K562 (cell line): ENCODE results near the gene AACS. TPM values are rescaled to one million over a fixed set of nuclear protein-coding genes. Genes with fewer than 3 reads are reported as not detected.

Experiments
- CAMTA2 ChIP-seq: fragments of 250-450 bp; sonication (Bioruptor Pico); conservative IDR thresholded peaks from 2 replicates; pipeline ENCODE4 v1.5.1; 2022
- CBX8 ChIP-seq: fragments of 200-600 bp; sonication (generic); IDR thresholded peaks from 2 replicates; pipeline ENCODE4 v1.6.1; 2012; ENCODE audit warnings: borderline replicate concordance, mixed run types, low read depth, mild to moderate bottlenecking, moderate library complexity, mixed read lengths, low read length, control low read depth, inconsistent platforms; ENCODE audit not compliant: poor library complexity, severe bottlenecking; ENCODE audit errors: extremely low read depth
- CREM ChIP-seq: IDR thresholded peaks from 2 replicates; pipeline ENCODE4 v1.6.1; 2014; ENCODE audit warnings: antibody characterized with exemption, low read depth
- EP300 ChIP-seq: IDR thresholded peaks from 2 replicates; pipeline ENCODE4 v1.6.1; 2012; ENCODE audit warnings: low read length, improper control_type of control experiment
- ETV6 ChIP-seq, 3 experiments: fragments of 150-350 bp in 1 of 3; sonication (generic) in 1 of 3; formaldehyde crosslinking in 1 of 3; IDR thresholded peaks; 2 replicates each; pipeline versions ENCODE4 v1.6.1 to v1.8.0; 2014 to 2022; ENCODE audit warnings: borderline replicate concordance in 2 of 3, low read depth in 2 of 3, antibody characterized with exemption in 1 of 3, low read length in 1 of 3, mild to moderate bottlenecking in 1 of 3, missing genetic modification reagents in 1 of 3
- GTF2F1 ChIP-seq: IDR thresholded peaks from 2 replicates; pipeline ENCODE4 v1.6.1; 2011; ENCODE audit warnings: low read depth, low read length, improper control_type of control experiment
- MTA1 ChIP-seq: fragments of 450-650 bp; IDR thresholded peaks from 2 replicates; pipeline ENCODE4 v1.6.1; 2017; ENCODE audit warnings: borderline replicate concordance
- RBM14 ChIP-seq: fragments of 200-400 bp; formaldehyde crosslinking; IDR thresholded peaks from 2 replicates; pipeline ENCODE4 v1.6.1; 2018; ENCODE audit warnings: low read depth, mild to moderate bottlenecking, low read length, moderate library complexity, borderline replicate concordance; ENCODE audit not compliant: insufficient read depth
- SP1 ChIP-seq: sonication (generic); formaldehyde crosslinking; IDR thresholded peaks from 2 replicates; pipeline ENCODE4 v1.8.1; 2022; ENCODE audit warnings: mild to moderate bottlenecking, missing genetic modification reagents
- SREBF1 ChIP-seq: fragments of 150-350 bp; IDR thresholded peaks from 2 replicates; pipeline ENCODE4 v1.6.1; 2014; ENCODE audit warnings: antibody characterized with exemption, low read depth, low read length, borderline replicate concordance
- TBL1XR1 ChIP-seq, 2 experiments: IDR thresholded peaks; 2 replicates each; pipeline ENCODE4 v1.6.1; 2012; ENCODE audit warnings: improper control_type of control experiment in 2 of 2, low read length in 2 of 2, mild to moderate bottlenecking in 1 of 2
- ZFX ChIP-seq: sonication (generic); formaldehyde crosslinking; IDR thresholded peaks from 2 replicates; pipeline ENCODE4 v1.8.0; 2022; ENCODE audit warnings: mild to moderate bottlenecking, missing genetic modification reagents, moderate library complexity
- ZNF212 ChIP-seq: fragments of 450-650 bp; formaldehyde crosslinking; IDR thresholded peaks from 2 replicates; pipeline ENCODE4 v1.4.0; 2020; ENCODE audit warnings: mild to moderate bottlenecking
- ZNF316 ChIP-seq: fragments of 450-650 bp; IDR thresholded peaks from 2 replicates; pipeline ENCODE4 v1.6.1; 2016
- ZNF561 ChIP-seq: fragments of 450-650 bp; formaldehyde crosslinking; conservative IDR thresholded peaks from 2 replicates; pipeline ENCODE4 v1.4.0; 2020; ENCODE audit warnings: mild to moderate bottlenecking, moderate library complexity
- polyA plus RNA-seq, 8 experiments: library from polyadenylated mRNA; depleted of rRNA in 4 of 8; stranded (reverse) in 5 of 8; unstranded in 3 of 8; fragments of >200 nt; fragmentation: Nextera tagmentation in 2 of 8; fragmentation: Illumina TruSeq in 1 of 8; extraction: Ambion mirVana in 2 of 8; extraction: Trizol in 1 of 8; gene quantifications; 2 replicates each; pipeline versions ENCODE4 v1.2.1 to v1.2.3, GENCODE V29; 2011 to 2014; ENCODE audit warnings: inconsistent platforms in 1 of 8, missing spikeins in 1 of 8
- total RNA-seq, 7 experiments: library from RNA; depleted of rRNA in 6 of 7; stranded (reverse); fragments of >200 nt in 6 of 7; fragmentation: Illumina TruSeq in 2 of 7; extraction: Trizol in 2 of 7; gene quantifications; 2 replicates each; pipeline versions ENCODE4 v1.2.1 to v1.2.3, GENCODE V29; 2011 to 2021; ENCODE audit warnings: low replicate concordance in 1 of 7
- TF ChIP-seq, protein P1 (sequence below): sonication (generic); formaldehyde crosslinking; IDR thresholded peaks from 2 replicates; pipeline ENCODE4 v1.8.1; 2023; ENCODE audit warnings: mild to moderate bottlenecking, missing genetic modification reagents
- TF ChIP-seq, protein P2 (sequence below): fragments of 200-600 bp; sonication (generic); IDR thresholded peaks from one replicate; pipeline ENCODE4 v1.6.1; 2012; ENCODE audit warnings: mild to moderate bottlenecking, low read depth, low read length, inconsistent platforms

Gene AACS
- total and polyA plus RNA-seq, 9 of the 15 experiments (the other 6 are each of a cell fraction or from before 2014, with no cell fraction given) = 2.4 to 13.0 (median 6.0) TPM

DNA sequence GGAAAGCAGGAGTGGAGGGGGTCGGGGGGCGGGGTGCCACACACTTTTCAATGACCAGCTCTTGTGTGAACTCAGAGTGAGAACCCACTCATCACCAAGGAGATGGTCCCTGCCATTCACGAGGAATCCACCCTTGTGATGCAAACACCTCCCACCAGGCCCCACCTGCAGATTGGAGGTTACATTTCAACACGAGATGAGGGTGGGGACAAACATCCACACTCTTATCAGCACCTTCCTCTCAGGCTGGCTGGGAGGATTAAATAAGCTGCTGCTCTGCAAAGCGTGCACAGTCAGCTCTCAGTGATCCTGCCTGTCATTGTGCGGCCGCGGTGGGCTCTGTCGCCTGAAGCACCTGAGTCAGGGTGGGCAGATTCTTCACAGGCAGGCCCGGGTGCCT is 39.7 kb downstream of the AACS start (continued):
- TF ChIP-seq SREBF1 (no peak), MTA1 (no peak), RBM14 (no peak), CREM (no peak), EP300 (no peak), ZFX (CRISPR knock-in tag) (no peak), TBL1XR1 (IDR thresholded peaks at IDR 0.05; ENCODE audit: low read length in 2 of 2) (no peak), CAMTA2 (no peak), SP1 (CRISPR knock-in tag) (no peak), CBX8 (no peak), GTF2F1 (no peak), ZNF561 (CRISPR knock-in tag) (no peak), ZNF316 (peak; percentile 6; the same call in 1 of the 2 replicates), ETV6 (IDR thresholded peaks at IDR 0.05; ENCODE audit: borderline replicate concordance in 1 of 2, low read depth in 2 of 2, low read length in 1 of 2) (no peak), ETV6 (CRISPR knock-in tag; IDR thresholded peaks at IDR 0.05; ENCODE audit: borderline replicate concordance) (no peak), ZNF212 (no peak)
- TF ChIP-seq, protein P1, sequence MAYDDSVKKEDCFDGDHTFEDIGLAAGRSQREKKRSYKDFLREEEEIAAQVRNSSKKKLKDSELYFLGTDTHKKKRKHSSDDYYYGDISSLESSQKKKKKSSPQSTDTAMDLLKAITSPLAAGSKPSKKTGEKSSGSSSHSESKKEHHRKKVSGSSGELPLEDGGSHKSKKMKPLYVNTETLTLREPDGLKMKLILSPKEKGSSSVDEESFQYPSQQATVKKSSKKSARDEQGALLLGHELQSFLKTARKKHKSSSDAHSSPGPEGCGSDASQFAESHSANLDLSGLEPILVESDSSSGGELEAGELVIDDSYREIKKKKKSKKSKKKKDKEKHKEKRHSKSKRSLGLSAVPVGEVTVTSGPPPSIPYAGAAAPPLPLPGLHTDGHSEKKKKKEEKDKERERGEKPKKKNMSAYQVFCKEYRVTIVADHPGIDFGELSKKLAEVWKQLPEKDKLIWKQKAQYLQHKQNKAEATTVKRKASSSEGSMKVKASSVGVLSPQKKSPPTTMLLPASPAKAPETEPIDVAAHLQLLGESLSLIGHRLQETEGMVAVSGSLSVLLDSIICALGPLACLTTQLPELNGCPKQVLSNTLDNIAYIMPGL (CRISPR knock-in tag) = no peak
- TF ChIP-seq, protein P2, sequence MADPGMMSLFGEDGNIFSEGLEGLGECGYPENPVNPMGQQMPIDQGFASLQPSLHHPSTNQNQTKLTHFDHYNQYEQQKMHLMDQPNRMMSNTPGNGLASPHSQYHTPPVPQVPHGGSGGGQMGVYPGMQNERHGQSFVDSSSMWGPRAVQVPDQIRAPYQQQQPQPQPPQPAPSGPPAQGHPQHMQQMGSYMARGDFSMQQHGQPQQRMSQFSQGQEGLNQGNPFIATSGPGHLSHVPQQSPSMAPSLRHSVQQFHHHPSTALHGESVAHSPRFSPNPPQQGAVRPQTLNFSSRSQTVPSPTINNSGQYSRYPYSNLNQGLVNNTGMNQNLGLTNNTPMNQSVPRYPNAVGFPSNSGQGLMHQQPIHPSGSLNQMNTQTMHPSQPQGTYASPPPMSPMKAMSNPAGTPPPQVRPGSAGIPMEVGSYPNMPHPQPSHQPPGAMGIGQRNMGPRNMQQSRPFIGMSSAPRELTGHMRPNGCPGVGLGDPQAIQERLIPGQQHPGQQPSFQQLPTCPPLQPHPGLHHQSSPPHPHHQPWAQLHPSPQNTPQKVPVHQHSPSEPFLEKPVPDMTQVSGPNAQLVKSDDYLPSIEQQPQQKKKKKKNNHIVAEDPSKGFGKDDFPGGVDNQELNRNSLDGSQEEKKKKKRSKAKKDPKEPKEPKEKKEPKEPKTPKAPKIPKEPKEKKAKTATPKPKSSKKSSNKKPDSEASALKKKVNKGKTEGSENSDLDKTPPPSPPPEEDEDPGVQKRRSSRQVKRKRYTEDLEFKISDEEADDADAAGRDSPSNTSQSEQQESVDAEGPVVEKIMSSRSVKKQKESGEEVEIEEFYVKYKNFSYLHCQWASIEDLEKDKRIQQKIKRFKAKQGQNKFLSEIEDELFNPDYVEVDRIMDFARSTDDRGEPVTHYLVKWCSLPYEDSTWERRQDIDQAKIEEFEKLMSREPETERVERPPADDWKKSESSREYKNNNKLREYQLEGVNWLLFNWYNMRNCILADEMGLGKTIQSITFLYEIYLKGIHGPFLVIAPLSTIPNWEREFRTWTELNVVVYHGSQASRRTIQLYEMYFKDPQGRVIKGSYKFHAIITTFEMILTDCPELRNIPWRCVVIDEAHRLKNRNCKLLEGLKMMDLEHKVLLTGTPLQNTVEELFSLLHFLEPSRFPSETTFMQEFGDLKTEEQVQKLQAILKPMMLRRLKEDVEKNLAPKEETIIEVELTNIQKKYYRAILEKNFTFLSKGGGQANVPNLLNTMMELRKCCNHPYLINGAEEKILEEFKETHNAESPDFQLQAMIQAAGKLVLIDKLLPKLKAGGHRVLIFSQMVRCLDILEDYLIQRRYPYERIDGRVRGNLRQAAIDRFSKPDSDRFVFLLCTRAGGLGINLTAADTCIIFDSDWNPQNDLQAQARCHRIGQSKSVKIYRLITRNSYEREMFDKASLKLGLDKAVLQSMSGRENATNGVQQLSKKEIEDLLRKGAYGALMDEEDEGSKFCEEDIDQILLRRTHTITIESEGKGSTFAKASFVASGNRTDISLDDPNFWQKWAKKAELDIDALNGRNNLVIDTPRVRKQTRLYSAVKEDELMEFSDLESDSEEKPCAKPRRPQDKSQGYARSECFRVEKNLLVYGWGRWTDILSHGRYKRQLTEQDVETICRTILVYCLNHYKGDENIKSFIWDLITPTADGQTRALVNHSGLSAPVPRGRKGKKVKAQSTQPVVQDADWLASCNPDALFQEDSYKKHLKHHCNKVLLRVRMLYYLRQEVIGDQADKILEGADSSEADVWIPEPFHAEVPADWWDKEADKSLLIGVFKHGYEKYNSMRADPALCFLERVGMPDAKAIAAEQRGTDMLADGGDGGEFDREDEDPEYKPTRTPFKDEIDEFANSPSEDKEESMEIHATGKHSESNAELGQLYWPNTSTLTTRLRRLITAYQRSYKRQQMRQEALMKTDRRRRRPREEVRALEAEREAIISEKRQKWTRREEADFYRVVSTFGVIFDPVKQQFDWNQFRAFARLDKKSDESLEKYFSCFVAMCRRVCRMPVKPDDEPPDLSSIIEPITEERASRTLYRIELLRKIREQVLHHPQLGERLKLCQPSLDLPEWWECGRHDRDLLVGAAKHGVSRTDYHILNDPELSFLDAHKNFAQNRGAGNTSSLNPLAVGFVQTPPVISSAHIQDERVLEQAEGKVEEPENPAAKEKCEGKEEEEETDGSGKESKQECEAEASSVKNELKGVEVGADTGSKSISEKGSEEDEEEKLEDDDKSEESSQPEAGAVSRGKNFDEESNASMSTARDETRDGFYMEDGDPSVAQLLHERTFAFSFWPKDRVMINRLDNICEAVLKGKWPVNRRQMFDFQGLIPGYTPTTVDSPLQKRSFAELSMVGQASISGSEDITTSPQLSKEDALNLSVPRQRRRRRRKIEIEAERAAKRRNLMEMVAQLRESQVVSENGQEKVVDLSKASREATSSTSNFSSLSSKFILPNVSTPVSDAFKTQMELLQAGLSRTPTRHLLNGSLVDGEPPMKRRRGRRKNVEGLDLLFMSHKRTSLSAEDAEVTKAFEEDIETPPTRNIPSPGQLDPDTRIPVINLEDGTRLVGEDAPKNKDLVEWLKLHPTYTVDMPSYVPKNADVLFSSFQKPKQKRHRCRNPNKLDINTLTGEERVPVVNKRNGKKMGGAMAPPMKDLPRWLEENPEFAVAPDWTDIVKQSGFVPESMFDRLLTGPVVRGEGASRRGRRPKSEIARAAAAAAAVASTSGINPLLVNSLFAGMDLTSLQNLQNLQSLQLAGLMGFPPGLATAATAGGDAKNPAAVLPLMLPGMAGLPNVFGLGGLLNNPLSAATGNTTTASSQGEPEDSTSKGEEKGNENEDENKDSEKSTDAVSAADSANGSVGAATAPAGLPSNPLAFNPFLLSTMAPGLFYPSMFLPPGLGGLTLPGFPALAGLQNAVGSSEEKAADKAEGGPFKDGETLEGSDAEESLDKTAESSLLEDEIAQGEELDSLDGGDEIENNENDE = no peak
